Vagina (tissue), 2 donors: ENCODE results near the gene C9orf50. TPM values are rescaled to one million over a fixed set of nuclear protein-coding genes. Genes with fewer than 3 reads are reported as not detected.

Experiments
- DNase-seq, 2 donors: peaks; one replicate each; pipeline ENCODE4 v3.0.0-alpha.2; 2017; ENCODE audit errors: extremely low spot score in 2 of 2
- H3K27ac ChIP-seq: fragments of 200-600 bp; sonication (generic); one replicate; pipeline ENCODE4 v1.5.1; 2019
- H3K27me3 ChIP-seq: fragments of 200-600 bp; sonication (generic); one replicate; pipeline ENCODE4 v1.5.1; 2019
- H3K36me3 ChIP-seq, 2 donors: fragments of 200-600 bp; sonication (generic); one replicate each; pipeline ENCODE4 v1.5.1; 2017 to 2019
- H3K4me1 ChIP-seq: fragments of 200-600 bp; sonication (generic); one replicate; pipeline ENCODE4 v1.5.1; 2019
- H3K4me3 ChIP-seq, 2 donors: fragments of 200-600 bp; sonication (generic); 1 replicate in 1 of 2; 2 replicates in 1 of 2; pipeline ENCODE4 v1.5.1; 2016 to 2019
- H3K9me3 ChIP-seq: fragments of 200-600 bp; sonication (generic); one replicate; pipeline ENCODE4 v1.5.1; 2019
- POLR2A ChIP-seq, 2 donors: fragments of 450-650 bp; IDR thresholded peaks; one replicate each; pipeline ENCODE4 v1.6.1; 2017; ENCODE audit warnings: antibody characterized with exemption in 2 of 2, mild to moderate bottlenecking in 2 of 2, moderate library complexity in 2 of 2
- POLR2AphosphoS5 ChIP-seq, 2 donors: sonication (generic); formaldehyde crosslinking; IDR thresholded peaks; one replicate each; pipeline ENCODE4 v1.9.0; 2017; ENCODE audit warnings: antibody characterized with exemption in 2 of 2, mild to moderate bottlenecking in 2 of 2, low read depth in 1 of 2; ENCODE audit not compliant: insufficient read depth in 1 of 2
- intact Hi-C: fragments of 100-400 bp; cut with DNase I; formaldehyde crosslinking; loops from one replicate; pipeline ENCODE4 v1.15.1; 2023
- total RNA-seq: library from RNA; depleted of rRNA; stranded (reverse); fragments of >200 nt; gene quantifications from one replicate; pipeline ENCODE4 v1.2.3, GENCODE V29; 2016
- TF ChIP-seq, protein P1 (sequence below), 3 experiments: fragments of 450-650 bp in 2 of 3; fragments of 200-600 bp in 1 of 3; sonication (generic) in 1 of 3; IDR thresholded peaks; one replicate each; pipeline ENCODE4 v1.5.1; 2017 to 2019; ENCODE audit warnings: antibody characterized with exemption in 3 of 3, mild to moderate bottlenecking in 2 of 3, moderate library complexity in 2 of 3

Gene C9orf50
- total RNA-seq, 1 donor from 2014 or later, result not detected

DNA sequence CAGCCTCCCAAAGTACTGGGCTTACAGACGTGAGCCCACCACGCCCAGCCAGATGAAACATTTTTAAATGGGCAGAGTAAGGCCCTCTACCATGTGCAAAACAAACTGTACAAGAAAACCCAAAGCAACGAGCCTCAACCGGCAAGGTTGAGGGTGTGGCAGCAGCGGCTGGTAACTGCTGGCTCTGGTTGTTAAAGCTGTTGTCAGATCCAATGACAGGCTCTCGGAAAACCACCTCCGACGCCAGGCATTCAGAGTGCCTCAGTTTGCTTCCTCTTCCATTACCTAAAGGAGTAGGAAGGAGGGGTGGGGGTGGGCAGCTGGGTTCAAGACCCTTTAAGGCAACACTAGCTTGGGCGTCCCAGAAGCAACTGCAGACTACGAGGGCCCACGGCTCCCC, 23.5 kb upstream of the C9orf50 start:
- Histone ChIP-seq H3K9me3 (no peaks in the 10 kb centered on the region), H3K4me1 (peaks cover 52% of the 10 kb centered on the region), H3K27me3 (no peaks in the 10 kb centered on the region), H3K4me3 (no peak overlapping the region), H3K27ac (peak overlapping the region; percentile 30), H3K36me3 (no peaks in the 10 kb centered on the region)
- TF ChIP-seq, protein P1, sequence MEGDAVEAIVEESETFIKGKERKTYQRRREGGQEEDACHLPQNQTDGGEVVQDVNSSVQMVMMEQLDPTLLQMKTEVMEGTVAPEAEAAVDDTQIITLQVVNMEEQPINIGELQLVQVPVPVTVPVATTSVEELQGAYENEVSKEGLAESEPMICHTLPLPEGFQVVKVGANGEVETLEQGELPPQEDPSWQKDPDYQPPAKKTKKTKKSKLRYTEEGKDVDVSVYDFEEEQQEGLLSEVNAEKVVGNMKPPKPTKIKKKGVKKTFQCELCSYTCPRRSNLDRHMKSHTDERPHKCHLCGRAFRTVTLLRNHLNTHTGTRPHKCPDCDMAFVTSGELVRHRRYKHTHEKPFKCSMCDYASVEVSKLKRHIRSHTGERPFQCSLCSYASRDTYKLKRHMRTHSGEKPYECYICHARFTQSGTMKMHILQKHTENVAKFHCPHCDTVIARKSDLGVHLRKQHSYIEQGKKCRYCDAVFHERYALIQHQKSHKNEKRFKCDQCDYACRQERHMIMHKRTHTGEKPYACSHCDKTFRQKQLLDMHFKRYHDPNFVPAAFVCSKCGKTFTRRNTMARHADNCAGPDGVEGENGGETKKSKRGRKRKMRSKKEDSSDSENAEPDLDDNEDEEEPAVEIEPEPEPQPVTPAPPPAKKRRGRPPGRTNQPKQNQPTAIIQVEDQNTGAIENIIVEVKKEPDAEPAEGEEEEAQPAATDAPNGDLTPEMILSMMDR (IDR thresholded peaks at IDR 0.05), result no peak
- TF ChIP-seq POLR2A (IDR thresholded peaks at IDR 0.05), result no peak
- TF ChIP-seq POLR2AphosphoS5 (IDR thresholded peaks at IDR 0.05; ENCODE audit: insufficient read depth in 1 of 2, low read depth in 1 of 2), result no peak
- intact Hi-C loops, result loop anchor here (5.0 kb wide), 1 partner anchor 133 kb away; no protein-coding TSS in a partner anchor
- no peak for DNase-seq

DNA sequence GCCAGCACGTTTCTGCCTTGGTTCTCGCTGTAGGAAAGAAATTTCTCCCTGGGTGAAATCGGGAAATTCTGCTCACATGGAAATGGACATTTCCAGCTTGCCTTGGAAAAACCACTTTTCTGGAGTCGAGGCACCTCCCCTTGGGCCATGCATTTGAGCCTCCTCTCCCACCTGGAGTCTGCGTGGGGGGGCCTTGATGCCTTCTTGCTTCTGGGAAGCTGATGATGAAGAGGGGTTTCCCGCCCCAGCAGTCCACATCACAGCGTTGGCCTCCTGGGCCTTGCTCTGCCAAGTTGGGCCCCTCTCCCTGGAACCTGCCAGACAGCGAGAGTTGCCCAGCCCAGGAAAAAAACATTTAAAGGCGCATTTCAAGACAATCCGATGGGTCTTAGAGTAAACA, 22.8 kb upstream of the C9orf50 start:
- TF ChIP-seq POLR2AphosphoS5 (IDR thresholded peaks at IDR 0.05; ENCODE audit: insufficient read depth in 1 of 2, low read depth in 1 of 2) (no peak), POLR2A (IDR thresholded peaks at IDR 0.05) (no peak)
- TF ChIP-seq, protein P1 (IDR thresholded peaks at IDR 0.05), result no peak
- no peak for DNase-seq
- peaks cover 0 to 4% of the 10 kb centered on the region in 2 donors for H3K36me3 ChIP-seq
- H3K4me3 ChIP-seq, result no peak overlapping the region
- no peak overlapping the region for H3K27ac ChIP-seq
- H3K4me1 ChIP-seq, result peaks cover 51% of the 10 kb centered on the region
- no peaks in the 10 kb centered on the region for H3K9me3 ChIP-seq
- H3K27me3 ChIP-seq, result no peaks in the 10 kb centered on the region
- intact Hi-C loops, result loop anchor here (5.0 kb wide), 1 partner anchor 134 kb away; no protein-coding TSS in a partner anchor

DNA sequence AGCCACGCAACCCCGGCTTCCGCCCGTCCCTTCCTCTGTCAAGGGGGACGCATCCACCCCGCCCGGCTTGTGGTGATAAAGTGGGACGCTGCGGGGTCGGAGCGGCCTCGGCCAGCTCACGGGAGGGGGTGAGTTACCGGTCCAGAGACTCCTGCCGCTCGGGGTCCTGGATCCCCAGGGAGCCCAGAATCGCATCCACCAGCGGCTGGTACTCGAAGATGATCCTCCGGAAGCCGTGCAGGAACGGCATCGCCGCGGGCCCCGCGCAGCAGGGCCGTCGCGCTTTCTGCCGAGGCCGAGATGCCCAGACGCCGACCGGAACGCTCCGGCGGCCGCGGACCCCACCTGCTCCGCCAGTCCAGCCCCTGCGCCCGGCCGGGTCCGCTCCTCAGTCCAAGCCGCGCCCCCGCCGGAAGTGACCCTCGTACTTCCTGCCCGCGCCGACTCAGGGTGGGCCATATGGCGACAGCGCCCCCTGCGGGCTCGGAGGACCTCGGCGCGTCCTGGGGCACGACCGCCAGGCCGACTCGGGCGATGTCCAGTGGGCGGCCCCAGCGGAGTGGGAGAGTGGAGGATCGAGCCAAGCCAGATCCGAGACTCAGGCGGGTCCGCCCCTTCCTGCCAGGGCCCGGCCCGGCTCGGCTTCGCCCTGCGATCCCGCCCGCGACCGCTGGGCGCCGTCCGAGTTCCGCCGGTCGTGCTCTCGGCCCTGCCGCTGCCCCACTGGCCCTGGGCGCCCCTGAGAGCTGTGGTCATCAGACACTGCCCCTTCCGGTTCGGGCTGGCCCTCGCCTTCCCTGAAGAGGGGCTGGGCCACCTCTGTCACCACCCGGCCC, 21.1 kb upstream of the C9orf50 start, which contains the start of gene ASB6:
Gene ASB6, minus strand, starts transcription at position 402 of the 836 bp plus-strand sequence. Its CDS starts 152 bp downstream, at position 250.
- H3K4me1 ChIP-seq, result peaks cover 45% of the 10 kb centered on the region
- intact Hi-C loops, result loop anchor here (5.0 kb wide), 1 partner anchor 135 kb away; no protein-coding TSS in a partner anchor
- H3K4me3 ChIP-seq, result peak within 1 kb of the TSS; percentile 82 to 88
- peak within 1 kb of the TSS; percentile 86 for H3K27ac ChIP-seq
- H3K36me3 ChIP-seq, result peaks cover 0 to 22% of the 10 kb centered on the region in 2 donors
- no peaks in the 10 kb centered on the region for H3K9me3 ChIP-seq
- TF ChIP-seq, protein P1 (IDR thresholded peaks at IDR 0.05), result peak; percentile 98 to 100 (median 99)
- TF ChIP-seq POLR2AphosphoS5 (IDR thresholded peaks at IDR 0.05; ENCODE audit: insufficient read depth in 1 of 2, low read depth in 1 of 2) (peak; percentile 75 to 85), POLR2A (IDR thresholded peaks at IDR 0.05) (no peak)
- DNase-seq, result no peak
- no peaks in the 10 kb centered on the region for H3K27me3 ChIP-seq

DNA sequence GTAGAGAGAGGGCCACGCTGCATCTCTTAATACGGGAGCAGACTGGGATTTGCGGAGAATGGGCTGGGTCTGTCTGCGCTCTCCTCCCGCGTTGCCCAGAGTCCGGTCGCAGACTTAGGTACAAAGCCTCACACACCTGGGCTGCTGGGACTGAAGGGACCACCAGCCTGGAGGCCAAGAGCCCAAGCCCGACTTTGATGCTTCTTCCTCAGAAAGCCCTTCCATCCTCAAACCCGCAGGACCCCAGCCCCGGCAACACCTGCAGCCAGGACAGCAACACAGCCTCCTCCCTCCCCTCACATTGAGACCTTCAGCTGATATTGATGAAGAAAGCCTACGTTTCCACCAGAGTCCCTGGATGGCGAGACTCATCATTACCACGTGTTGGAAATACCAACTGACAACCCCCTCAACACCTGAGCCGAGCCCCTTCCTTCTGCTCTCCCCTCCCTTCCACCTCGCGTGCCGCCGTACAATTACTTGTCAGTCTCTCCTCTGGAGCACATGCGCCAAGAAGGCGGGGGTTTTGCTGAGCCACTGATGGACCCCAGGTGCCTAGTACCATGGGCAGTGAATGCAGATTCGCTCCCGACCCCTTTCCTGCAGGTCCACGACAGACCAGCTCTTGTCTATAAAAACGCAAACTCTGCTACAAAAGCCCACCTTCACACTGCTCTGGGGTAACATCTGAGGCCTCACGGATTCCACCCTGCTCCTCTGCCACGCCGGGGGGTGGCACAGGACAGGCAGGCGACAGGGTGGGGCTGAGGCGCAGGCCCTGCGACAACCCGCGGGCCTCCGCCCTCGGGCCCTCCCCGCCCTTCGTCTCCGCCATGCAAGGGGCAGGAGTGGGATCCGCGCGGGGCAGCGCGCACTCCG, 20.2 kb upstream of the C9orf50 start:
- peaks cover 43% of the 10 kb centered on the region for H3K4me1 ChIP-seq
- intact Hi-C loops, result loop anchor here (5.0 kb wide), 1 partner anchor 136 kb away; no protein-coding TSS in a partner anchor

More for the DNA sequence above, 20.2 kb upstream of the C9orf50 start:
- no peaks in the 10 kb centered on the region for H3K27me3 ChIP-seq
- TF ChIP-seq, protein P1 (IDR thresholded peaks at IDR 0.05), result no peak
- no peak for TF ChIP-seq POLR2A (IDR thresholded peaks at IDR 0.05)
- TF ChIP-seq POLR2AphosphoS5 (IDR thresholded peaks at IDR 0.05; ENCODE audit: insufficient read depth in 1 of 2, low read depth in 1 of 2), result no peak
- H3K9me3 ChIP-seq, result no peaks in the 10 kb centered on the region
- H3K27ac ChIP-seq, result peak overlapping the region; percentile 86
- no peak for DNase-seq
- H3K4me3 ChIP-seq, result peak overlapping the region; percentile 82 to 88
- H3K36me3 ChIP-seq, result peaks cover 0 to 30% of the 10 kb centered on the region in 2 donors
